ENCODE results near the gene DNAJC13.
A peak's percentile ranks its signal among the peaks of the same experiment; 100 is the strongest.

DNAJC13 gene

GRCh38 chr3:132461544-132461943, 44.2 kb downstream of the DNAJC13 start:
- DNase-seq (ENCODE audit: low spot score), result no peak

GRCh38 chr3:132464066-132464465, 46.8 kb downstream of the DNAJC13 start:
- DNase-seq (ENCODE audit: low spot score), result no peak

DNA sequence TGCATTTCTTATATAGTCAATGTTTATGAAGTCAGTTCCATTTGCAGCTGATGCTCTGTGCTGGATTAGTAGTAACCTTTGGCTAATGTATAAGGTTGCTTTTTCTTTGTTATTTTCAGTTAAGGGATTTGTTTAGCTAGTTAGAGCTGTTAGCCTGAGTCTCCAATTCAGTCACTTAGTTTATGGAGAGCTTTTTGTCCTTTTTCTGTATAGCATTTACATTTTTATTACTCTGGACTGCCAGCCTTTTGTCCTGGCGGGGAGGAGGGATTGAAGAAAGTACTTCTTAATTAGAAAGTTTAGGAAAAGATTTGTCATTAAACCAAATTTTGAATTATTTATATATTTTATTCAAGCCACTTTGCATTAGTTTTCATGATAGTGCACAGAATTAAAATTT, 52.0 kb downstream of the DNAJC13 start:
- DNase-seq (ENCODE audit: low spot score), result no peak

DNA sequence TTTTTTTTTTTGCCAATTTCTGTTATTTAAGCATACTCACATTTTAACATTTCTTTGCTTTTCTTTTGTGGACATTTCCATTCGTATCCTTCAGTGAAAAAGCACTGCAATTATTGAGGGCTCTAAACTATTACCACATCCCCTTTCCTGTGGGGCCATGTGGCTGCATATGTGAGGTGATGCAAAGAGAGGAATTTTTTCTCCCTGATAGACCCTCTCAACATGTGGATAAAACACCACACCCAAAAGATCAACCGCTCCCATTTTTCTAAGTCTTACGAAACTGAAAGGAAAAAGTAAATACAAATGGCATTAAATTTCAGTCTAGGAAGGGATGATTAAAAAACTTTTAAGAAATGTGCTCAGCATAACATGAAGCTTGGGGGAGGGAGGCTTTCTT, 68.8 kb downstream of the DNAJC13 start:
- DNase-seq (ENCODE audit: low spot score), result no peak

DNA sequence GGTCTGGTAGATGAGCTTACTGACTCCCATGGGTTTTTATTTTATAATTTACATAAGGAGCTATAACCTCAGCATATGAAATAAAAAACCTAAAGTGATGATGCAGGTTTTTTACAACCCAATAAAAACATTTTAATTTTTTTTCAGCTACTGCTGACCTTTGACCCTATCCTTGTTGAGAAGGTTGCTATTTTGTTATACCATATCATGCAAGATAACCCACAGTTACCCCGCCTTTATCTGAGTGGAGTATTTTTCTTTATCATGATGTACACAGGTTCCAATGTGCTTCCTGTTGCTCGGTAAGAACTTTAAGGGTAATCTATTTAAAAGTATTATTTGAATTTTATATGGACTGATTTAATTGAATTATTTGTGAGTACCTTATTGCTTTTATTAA, 70.8 kb downstream of the DNAJC13 start:
- no peak for DNase-seq (ENCODE audit: low spot score)

GRCh38 chr3:132499071-132499470, 81.8 kb downstream of the DNAJC13 start:
- no peak for DNase-seq (ENCODE audit: low spot score)

- no peak for DNase-seq (ENCODE audit: low spot score)
These were observed 86.3 kb downstream of the DNAJC13 start for GRCh38 chr3:132503559-132503958.

- DNase-seq (ENCODE audit: low spot score), result no peak
These were observed 87.2 kb downstream of the DNAJC13 start for GRCh38 chr3:132504375-132504933.

GRCh38 chr3:132507657-132508056, 90.4 kb downstream of the DNAJC13 start:
- DNase-seq (ENCODE audit: low spot score), result no peak

DNA sequence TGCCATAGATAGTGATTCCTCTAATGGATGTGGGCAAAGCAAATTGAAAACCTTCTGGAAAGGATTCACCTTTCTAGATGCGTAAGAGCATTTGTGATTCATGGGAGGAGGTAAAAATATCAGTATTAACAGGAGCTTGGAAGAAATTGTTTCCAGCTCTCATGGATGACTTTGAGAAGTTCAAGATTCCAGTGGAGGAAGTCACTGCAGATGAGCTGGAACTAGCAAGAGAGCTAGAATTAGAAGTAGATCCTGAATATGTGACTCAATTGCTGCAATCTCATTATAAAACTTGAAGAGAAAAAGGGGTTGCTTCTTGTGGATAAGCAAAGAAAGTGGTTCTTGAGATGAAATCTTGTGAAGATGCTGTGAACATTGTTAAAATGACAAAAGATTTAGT, 91.8 kb downstream of the DNAJC13 start:
- DNase-seq (ENCODE audit: low spot score), result no peak

- DNase-seq (ENCODE audit: low spot score), result peak; percentile 31
These were observed 92.2 kb downstream of the DNAJC13 start for GRCh38 chr3:132509506-132509905.

DNA sequence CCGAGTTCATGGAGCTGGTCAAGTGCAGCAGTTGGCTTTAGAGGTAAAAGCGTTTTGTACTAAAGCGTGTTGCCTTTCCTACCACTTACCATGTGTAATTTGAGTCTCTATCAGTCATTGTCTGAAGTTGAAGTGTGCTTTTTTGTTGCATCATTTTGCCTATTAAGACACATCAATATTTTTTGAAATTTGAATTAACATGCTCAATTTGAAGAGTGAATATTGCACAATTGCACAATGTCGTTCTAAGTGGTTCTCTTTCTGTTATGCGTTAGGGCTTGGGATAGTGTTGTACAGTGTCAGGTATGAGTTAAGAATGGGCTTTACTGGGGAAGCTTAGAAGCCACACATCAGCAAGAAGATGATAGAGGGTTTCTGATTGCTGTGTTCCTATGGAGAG, 95.8 kb downstream of the DNAJC13 start:
- no peak for DNase-seq (ENCODE audit: low spot score)

GRCh38 chr3:132517311-132517710, 100.0 kb downstream of the DNAJC13 start:
- DNase-seq (ENCODE audit: low spot score), result no peak

GRCh38 chr3:132519914-132520313, 102.6 kb downstream of the DNAJC13 start:
- DNase-seq (ENCODE audit: low spot score), result no peak

GRCh38 chr3:132521901-132522300, 104.6 kb downstream of the DNAJC13 start:
- DNase-seq (ENCODE audit: low spot score), result peak; percentile 38

- DNase-seq (ENCODE audit: low spot score), result no peak
These were observed 105.1 kb downstream of the DNAJC13 start for GRCh38 chr3:132522353-132522752.

- no peak for DNase-seq (ENCODE audit: low spot score)
These were observed 113.3 kb downstream of the DNAJC13 start for GRCh38 chr3:132530624-132531023.

- peak; percentile 47 for DNase-seq (ENCODE audit: low spot score)
These were observed 118.5 kb downstream of the DNAJC13 start for GRCh38 chr3:132535575-132536441.

DNA sequence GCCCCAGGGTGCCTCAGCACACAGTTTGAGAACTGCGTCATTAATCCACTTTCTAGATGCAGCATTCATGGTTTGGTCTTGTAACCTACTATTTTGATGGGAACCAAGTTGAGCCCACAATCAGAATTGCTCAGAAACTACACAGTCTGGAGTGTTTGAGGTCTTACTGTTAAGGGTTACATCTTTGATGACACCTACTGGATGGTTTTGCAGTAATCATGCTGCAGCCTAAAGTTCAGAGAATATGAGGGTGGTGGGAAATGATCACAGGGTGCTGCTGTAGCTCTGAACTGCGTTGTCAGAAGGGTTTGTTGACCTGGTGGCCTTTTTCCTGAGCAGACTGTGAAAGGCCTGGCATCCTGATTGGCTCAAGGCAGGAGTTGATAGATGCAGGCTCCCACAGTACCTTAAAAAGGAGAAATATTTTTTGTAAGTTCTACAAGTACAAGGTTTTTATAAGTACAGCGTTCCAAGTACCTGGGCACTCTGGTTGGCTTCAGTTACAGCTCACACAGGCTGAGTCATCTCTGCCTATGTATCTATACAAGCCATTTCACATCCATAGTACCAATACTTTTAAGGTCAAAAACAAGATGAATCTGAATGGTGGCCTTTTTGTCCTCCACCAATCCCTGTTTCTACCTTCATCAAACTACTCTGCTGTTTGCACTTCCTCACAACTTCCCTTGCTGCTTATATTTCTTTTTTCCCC, 119.3 kb downstream of the DNAJC13 start:
- no peak for DNase-seq (ENCODE audit: low spot score)

DNA sequence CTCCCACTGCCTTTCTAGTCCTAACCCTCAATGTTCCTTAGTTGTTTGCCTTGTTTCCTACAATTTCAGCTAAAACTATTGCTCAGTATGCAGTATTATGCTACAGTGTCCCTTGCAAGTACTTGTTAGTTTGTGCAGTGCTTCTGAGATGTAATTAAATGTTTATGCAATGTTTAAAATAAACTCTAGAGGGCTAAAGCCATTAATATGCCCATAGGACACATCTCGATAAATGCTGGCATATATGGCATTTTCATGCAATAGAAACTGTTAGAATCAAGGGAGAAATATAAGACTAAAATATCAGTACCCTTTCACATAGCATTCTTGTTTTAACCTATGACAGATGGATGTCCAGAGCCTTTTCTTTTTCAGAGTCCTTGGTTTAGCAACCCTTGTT, 120.0 kb downstream of the DNAJC13 start:
- no peak for DNase-seq (ENCODE audit: low spot score)

DNA sequence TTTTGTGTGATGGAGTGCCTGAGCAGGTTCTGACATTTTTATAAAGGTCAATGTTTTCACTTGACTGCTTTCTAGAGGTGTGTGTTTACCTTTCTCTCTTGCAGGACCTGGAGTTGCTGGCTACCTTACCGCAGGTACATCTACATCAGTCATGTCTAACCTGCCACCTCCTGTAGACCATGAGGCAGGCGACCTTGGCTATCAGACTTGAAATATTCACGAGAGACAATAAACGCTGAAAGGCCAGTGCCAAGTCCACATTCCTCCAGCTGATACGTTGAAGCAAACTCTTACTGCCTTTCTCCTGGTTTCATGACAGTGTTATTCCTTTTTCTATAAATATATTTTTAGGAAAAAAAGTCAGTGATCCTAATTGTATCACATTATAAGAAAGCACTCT, 120.8 kb downstream of the DNAJC13 start:
- no peak for DNase-seq (ENCODE audit: low spot score)

DNA sequence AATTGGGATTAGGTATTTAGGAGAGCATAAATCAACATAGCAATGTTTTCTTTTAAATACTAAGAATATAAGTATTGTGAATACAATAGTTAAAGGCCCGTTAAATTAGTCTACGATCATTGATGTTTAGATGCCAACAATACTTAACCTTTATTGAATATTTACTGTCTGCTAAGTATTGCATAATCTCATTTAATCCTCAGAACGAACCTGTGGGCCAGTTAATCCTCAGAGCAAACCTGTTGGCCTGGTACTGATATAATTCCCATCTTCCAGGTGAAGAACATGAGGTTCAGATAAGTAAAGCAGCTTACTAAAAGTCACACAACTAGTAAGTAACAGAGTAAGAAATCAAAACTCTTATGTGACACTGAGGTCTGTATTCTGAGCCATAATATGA, 122.4 kb downstream of the DNAJC13 start:
- DNase-seq (ENCODE audit: low spot score), result no peak

GRCh38 chr3:132542577-132542976, 125.3 kb downstream of the DNAJC13 start:
- no peak for DNase-seq (ENCODE audit: low spot score)

Measured in putamen (tissue), 1 donor.